Measurements from ENCODE around the gene CADM2.

The CADM2 gene

DNA sequence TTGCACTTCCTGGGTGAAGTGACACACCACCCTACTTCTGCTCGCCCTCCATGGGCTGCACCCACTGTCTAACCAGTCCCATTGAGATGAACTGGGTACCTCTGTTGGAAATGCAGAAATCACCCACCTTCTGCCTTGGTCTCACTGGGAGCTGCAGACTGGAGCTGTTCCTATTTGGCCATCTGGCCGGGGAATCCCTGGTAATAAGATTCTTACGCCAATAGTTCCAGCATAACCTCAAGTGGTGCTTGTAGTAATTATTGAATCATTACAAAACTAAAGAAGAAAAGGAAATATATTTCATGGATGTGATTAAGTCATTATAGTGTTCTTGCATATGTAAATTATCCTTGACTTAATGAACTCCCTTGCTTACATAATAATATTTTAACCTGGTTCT lies 841.9 kb downstream of the CADM2 start:
- DNase-seq (ENCODE audit: low read depth), result no peak

DNA sequence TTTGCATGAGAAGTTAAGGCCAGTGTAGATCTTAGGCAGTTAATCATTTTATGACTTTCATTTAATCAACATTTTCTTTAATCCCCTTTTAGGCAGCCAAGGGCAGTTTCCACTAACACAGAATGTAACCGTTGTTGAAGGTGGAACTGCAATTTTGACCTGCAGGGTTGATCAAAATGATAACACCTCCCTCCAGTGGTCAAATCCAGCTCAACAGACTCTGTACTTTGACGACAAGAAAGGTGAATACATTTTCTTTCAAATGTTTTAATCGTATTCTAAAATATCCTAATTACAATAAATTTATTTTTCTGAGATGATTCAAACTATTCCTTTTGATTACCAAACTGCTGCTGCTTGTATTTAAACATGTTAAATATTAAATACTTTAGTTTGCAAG lies 843.2 kb downstream of the CADM2 start:
- no peak for DNase-seq (ENCODE audit: low read depth)

DNA sequence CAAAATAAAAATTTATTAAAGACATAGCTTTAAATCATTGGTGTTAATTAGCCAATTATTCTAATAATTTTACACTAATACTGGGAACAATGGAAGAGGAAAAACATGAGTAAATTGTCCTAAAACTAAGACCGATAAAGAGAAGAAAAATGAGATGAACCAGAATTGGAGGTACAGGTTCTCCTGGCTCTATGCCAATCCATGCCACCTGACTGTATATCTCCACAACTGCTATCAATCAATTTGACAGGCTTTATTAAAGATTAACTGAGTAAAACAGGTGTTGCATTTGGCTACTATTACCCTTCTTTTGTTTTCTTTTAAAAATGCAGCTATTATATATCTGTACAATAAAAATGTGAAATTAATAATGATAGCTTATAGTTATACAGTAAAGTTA lies 850.0 kb downstream of the CADM2 start:
- DNase-seq (ENCODE audit: low read depth), result no peak

DNA sequence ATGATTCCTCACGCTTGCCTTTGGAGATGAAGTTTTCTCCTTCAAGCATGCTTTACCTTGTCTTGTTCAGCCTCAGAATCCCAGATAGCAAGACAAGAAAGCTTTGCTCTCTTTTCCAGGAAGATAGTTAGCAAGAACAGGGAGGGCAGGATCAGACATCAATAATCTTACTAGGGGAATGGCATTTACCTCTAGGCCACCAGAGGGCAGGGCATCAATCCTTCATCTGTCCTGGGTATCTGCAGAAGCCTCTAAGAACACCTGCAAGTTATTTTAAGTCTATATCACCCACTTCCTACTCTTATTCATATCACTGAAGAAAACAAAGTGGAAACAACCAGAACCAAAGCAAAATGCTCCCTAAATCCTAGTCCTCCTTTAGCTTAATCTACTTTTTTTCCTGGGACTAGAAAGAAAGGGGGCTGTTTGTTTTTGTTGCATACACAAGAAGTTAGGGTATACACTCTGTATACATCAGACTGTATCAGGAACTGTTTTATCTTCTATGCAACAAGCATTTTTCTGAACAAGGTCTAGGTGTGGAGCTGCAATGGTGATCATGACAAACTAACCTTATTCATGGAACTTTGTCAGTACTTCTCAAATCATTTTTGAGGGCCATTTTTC lies 862.5 kb downstream of the CADM2 start:
- no peak for DNase-seq (ENCODE audit: low read depth)

DNA sequence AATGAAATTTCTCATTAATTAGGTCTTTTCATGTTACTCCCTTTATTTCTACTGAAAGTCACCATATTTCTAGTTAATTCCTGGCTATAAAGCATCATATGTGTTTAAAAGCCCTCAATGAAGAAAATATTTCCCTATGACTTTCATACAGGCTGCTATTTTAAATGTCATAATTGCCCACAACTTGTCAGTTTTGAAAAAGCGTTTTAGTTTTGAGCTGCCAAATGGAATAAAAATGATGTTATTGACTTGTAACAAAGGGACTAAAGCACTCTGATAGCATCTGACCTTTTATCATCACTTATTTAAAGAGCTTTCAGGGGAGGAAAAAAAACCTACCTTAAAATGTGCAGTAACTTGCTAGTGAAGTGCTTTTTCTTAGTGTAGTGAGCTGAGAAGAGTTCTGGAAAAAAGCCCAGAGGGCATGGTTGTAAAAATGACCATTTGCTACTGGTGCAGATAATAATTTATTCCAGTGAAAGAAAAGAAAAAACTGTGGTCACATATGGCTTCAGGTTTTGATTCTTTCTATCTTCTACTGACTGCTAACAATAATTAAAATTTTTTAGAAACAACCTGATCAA lies 877.2 kb downstream of the CADM2 start:
- no peak for DNase-seq (ENCODE audit: low read depth)

DNA sequence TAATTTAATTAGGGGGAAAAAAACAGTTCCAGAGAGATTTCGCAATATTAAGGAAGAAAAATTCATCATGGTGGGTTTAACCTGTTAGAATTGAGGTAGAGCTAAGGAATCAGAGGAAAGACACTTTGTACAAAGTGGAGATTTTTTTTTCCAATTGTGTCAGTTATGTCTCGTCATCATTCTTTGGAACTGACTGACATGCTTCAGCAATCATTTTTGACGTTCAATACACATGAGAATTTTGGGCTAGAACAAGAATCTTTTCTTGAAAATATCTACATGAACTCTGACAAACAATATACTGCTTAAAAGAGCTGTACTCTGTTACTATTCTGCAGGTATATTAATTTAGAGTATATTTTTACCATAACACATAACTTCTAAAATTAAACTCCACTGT lies 878.6 kb downstream of the CADM2 start:
- DNase-seq (ENCODE audit: low read depth), result no peak

DNA sequence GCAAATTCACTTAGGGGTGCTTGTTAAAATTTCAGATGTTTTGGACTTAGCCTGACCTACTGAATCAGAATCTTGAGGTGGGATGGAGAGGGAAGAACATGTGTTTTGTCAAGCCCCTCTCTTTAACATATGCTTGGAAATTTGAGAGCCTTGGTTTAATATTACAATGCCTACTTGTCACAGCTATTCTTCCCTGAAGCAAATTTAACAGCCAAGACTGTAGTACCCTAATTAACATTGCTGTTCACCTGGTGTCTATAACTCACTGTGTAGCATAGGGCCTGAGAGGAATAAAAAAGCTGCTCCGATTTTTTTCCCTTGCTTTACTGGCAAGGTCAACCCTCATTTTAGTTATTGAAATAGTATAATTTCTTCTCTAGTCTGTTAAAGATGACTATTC lies 880.1 kb downstream of the CADM2 start:
- no peak for DNase-seq (ENCODE audit: low read depth)

DNA sequence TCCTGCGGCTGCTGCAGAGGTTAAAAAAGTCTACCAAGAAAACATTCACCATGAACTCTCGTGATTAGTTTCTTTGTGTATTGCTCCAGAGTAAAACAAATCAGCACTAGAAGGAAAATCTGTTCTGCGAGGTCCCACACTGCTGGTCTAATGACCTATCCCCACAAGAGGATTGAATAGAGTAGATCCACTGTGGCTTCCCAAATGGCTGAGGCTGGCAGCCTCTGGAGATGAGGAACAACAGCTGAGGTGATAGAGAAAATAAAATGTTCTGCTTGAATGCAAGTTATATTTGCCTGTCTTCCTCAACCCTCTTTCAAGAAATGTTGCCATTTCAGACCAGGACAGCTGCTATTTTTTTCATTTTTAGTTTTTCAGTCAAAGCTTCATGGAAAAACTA lies 883.3 kb downstream of the CADM2 start:
- no peak for DNase-seq (ENCODE audit: low read depth)

DNA sequence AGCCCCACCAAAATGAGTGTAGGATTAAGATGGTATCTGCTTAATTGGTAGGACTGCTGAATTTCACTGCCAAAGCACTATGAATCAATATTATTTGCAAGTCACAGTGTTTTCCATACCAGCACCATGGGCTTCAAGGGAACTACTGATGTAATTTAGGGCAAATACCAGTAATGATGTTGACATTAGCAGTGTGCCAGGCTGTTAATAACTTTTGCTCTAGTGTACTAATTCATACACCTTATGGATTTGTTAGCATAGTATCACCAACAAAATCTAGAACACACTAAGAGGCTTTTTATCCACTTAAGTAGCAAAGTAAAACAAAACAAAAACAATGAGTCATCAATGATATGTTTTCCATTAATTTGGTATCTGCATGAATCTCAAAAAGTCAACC lies 888.2 kb downstream of the CADM2 start:
- DNase-seq (ENCODE audit: low read depth), result no peak

DNA sequence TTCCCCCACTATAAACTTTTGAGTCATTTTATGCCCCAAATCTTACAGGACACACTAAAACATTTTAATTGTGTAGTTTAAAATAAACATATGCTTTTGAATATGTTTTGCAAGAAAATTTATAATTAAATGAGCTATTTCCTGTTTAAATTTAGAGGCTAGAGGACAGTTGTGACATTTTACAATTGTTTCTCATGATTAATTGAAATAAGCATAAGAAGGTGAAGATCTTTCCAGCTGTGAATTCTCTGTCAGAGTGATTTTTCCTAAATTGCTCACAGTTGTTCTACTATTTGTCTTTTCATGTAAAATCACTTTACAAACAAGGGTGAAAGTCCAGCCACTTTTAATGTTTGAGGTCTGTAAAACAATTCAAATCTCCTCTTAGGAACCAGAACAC lies 892.3 kb downstream of the CADM2 start:
- DNase-seq (ENCODE audit: low read depth), result no peak

DNA sequence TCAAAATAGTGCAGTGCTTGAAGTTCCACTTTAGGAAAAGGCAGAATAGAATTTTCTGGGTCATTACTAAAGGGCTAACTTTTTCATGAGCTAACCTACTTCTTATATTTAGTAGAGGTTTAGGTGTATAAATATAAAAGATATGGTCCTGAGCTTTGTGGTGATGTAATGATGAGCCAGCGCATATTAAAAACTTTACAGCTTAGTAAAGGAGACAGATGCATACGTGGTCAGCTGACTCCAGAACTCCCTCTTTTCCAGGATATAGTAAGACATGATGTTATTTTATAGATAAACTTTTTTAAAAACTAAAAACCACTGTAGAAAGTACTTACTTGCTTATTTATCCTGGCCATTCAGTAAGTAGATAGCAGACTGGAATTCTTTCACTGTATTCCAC lies 895.0 kb downstream of the CADM2 start:
- no peak for DNase-seq (ENCODE audit: low read depth)

DNA sequence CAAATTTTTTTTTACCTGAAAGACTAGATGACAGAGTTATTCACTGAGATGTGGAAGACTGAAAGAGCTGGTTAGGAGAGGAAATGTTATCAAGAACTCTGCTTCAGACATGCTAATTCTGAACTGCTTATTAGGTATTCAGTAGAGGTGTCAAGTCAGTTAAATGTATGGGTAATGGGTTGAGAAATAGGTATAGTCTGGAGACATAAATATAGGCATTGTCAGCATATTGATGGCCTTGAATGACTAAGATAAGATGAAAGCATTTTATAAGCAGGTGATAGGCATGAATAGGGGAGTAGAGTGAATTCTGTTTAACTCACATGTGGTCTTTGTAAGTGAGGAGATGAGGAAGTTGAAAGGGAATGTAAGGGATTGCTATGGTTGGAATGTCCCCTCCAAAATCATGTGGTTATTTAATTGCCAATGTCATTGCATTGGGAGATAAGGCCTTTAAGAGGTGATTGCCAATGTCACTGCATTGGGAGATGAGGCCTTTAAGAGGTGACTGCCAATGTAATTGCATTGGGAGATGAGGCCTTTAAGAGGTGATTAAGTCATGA lies 904.2 kb downstream of the CADM2 start:
- no peak for DNase-seq (ENCODE audit: low read depth)

DNA sequence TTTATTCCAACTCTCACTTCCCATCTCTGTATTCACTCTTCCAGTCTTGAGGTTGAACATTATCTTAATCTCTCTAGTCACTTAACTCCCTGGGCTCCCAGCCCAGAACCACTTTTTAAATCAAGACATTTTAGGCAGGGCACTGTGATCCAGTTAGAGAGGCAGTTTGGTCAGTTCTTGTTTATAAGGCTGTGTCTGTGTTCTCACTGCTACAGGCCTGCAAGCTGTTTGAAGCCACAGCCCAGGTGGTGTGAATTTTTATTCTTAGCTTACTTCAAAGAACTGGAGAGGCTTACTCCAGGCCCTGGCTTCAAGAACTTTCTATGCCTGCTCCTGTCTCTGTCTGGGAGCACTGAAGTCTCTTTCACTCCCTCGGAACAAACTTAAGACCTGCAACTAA lies 906.1 kb downstream of the CADM2 start:
- DNase-seq (ENCODE audit: low read depth), result no peak

DNA sequence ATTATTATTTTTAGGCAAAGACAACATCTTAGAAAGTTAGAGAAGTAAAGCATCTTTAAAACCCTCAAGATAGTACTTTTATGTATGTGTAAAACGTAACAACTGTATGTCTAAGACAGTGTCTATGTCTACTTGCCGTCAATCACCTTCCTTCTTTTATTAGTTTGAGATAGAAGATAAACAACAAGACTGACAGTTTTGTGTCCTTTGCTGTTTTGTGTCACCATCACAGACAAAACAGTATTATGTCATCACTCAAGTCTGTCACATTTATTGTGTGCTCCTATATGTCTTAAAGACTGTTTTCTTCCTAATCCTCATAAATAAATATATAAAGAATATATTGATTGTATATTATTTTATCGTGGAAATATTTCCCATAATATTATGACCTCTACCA lies 908.3 kb downstream of the CADM2 start:
- no peak for DNase-seq (ENCODE audit: low read depth)

DNA sequence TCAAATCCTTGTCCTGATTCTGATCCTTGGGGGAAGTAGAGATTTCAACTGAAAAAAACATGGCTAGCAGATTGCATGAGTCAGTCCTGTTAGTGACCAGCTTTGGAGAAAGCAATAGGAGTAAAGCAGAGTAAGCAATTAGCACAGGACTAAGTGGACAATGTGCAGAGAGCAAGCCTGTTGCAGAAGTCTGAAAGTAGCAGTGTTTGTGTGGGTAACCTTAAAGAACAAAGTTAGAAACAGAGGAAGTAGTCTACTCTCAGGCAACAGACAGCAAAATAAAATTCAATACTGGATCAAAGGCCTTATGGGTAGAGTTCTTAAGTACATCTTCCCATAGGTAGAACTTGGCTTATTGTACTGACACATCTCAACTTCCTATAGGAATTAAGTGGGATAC lies 916.8 kb downstream of the CADM2 start:
- DNase-seq (ENCODE audit: low read depth), result no peak

DNA sequence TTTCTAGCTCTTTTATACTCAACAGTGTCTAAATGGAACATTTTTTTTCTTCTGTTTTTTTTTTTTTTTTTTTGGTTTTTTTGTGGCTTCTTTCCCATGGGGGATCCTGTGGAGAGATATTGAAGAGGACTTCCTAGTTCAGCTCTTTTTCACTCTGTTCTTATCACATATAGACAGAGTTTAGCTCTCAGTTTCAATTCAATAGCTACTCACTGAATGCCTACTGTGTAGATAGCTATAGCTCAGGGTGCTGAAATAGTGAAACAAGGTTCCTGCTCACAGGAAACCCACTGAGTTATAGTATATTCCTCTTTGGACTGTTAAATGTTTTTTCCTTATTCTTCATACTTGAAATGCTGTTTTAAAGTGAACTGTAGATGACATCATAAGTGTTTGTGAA lies 918.8 kb downstream of the CADM2 start:
- DNase-seq (ENCODE audit: low read depth), result no peak

DNA sequence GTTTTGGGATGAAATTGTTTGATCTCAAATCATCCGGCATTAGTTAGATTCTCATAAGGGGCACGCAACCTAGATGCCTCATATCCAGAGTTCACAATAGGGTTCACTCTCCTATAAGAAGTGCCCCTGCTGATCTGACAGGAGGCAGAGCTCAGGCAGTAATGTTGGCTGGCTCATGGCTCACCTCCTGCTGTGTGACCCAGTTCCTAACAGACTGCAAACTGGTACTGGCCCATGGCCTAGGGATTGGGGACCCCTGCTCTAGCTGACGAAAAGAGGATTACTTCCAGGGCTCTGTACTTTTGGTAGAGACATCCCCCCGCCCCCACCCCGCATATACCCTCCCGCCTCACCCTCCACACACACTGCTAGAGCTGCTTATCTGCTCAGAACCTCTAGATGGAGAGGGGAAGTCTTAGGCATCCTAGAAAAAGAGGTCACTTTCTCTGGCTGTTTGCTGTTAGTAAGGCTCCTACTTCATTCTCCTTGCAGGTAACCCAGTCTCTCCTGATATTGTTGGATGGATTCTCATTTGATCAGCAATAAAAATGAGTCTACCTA lies 923.1 kb downstream of the CADM2 start:
- no peak for DNase-seq (ENCODE audit: low read depth)

DNA sequence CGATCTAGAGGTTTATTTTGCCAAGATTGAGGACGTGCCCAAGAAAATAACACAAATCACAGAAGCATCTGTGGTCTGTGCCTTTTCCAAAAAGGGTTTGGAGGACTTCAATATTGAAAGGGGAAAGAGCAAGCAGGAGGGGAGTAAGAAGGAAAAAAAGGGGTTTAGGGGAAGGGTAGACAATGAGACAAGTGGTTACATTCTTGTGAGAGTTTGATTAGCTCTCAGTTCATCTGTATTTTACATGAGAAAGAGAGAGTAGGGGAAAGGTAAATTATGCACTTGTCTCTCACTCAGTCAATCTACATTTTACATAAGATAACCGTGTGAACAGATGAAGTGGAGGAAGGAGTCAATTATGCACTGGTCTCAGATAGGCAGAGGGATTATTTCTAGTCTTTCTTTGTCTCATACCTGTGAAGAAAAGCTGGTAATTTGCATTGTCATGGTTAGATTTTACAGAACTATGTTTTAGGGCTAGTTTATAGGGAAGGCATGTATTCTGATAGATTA lies 931.3 kb downstream of the CADM2 start:
- no peak for DNase-seq (ENCODE audit: low read depth)

DNA sequence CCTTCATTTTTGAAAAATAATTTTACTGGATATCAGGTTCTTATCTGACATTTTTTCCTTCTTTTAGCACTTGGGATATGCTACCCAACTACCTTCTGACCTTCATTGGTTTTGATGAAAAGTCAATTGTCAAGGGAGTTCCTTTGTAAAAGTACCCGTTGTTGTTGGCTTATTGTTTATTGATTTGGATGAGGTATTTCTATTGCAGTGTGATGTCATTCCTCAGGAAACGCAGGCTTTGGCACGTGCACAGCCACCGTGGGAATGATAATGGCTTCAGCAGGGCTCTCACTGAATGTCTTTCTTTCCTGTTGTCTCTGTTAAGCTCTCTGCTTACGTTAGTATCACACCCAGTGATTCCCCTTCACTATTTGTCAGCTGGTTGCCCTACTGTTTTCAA lies 944.6 kb downstream of the CADM2 start:
- no peak for DNase-seq (ENCODE audit: low read depth)

DNA sequence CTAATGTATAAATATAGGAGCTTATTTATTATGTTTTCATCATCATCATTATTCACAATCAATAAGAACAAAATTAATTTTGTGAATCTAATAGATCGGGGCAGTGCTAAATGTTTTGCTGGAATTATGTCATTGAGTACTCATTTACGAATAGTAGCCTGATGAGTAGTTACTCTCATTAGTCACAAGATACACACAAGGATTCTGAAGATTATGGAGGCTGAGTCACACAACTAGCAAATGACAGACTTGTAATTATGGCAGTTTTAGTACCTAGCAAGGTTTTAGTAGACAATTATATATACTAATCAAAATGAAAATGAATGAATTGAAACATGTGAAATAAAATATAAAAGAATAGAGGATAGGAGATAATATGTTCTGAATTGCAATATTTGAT lies 954.2 kb downstream of the CADM2 start:
- DNase-seq (ENCODE audit: low read depth), result no peak

DNA sequence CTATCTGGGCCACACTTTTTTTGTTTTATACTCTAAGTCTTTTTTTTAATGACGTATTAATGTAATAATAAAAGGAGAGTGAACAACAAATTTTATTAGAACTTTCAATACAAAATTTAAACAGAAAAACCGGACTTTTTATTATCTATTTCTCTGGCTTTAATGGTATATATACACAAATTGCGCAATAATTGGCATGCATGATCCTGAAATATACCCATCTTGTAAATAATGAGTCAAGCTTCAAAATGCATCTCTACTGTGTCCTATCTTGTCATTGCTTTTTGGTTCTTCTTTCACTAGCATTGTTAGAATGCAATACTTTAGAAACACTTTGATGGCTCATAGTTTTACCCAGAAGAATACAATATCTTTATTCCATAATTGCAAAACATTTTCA lies 963.6 kb downstream of the CADM2 start:
- no peak for DNase-seq (ENCODE audit: low read depth)

DNA sequence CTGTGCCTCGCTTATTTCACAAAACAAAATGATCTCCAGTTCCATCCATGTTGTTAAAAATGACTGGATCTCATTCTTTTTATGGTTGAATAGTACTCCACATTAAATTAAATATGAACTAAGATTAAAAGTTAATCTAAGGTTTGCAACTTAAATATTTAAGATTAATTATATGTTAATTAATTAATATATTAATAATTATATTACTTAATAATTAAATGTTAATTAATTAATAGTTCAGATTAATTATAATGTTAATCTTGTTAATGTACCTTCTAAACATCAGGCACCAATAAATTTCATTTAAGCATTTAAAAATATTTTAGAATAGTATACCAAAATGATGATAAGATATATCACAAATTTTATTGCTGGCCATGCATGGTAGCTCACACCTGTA lies 971.9 kb downstream of the CADM2 start:
- no peak for DNase-seq (ENCODE audit: low read depth)

DNA sequence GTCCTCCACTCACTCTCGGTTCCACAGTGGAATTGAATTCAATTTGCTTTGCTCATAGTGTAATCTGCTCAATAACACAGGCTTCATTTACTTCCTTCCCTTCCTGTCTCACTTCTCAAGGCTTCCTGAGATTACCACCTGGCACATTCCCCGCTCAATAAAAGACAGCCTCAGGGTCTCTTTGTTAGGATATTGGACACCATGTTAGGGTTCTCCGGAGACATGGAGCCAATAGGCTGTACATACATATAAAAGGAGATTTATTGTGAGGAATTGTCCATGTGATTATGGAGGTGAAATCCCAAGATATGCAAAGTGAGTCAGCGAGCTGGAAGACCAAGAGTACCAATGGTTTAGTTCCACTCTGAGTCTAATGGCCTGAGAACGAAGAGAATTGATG lies 974.5 kb downstream of the CADM2 start:
- no peak for DNase-seq (ENCODE audit: low read depth)

DNA sequence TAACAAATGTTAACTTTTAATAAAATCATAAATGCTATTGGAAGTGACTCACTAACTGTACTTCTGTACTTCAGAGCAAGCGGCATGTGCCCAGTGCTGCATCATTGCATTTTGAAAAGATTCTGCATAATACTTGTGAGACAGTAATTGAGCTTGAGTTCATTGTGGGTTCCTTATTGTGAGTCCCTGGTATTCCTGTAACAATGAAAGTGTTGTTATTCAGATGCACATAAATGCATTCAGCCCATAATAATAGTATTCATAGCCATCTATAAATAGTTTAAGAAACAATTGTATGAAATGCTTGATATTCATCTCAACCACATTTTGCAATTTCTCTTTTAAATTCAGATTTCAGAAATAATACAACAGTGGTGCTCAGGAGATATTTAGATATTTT lies 976.4 kb downstream of the CADM2 start:
- no peak for DNase-seq (ENCODE audit: low read depth)

Data from T-helper 22 cell (primary cell).